Activated T-helper 17 cell treated with anti-CD3 and anti-CD28 coated beads, Interleukin-2, amount 50 U/mL, for 72 hours (primary cell): Measurements from ENCODE around the gene STARD7. TPM values are rescaled to one million over a fixed set of nuclear protein-coding genes. Genes with fewer than 3 reads are reported as not detected.

Experiments
- ATAC-seq: fragments of 150-1000 bp; cut with Tn5 transposase; replicated peaks from 2 replicates; pipeline ENCODE4 v1.10.0; 2021; ENCODE audit warnings: mild to moderate bottlenecking, moderate library complexity
- H3K27ac Mint-ChIP-seq: one replicate; pipeline ENCODE4 v1.8.0; 2022; ENCODE audit warnings: mixed read lengths
- H3K27me3 Mint-ChIP-seq: one replicate; pipeline ENCODE4 v1.8.0; 2022; ENCODE audit warnings: mixed read lengths
- H3K36me3 Mint-ChIP-seq: one replicate; pipeline ENCODE4 v1.8.0; 2022; ENCODE audit warnings: low read depth, mild to moderate bottlenecking, mixed read lengths
- H3K4me1 Mint-ChIP-seq: one replicate; pipeline ENCODE4 v1.8.0; 2022; ENCODE audit warnings: mixed read lengths
- H3K4me3 Mint-ChIP-seq: one replicate; pipeline ENCODE4 v1.8.0; 2022; ENCODE audit warnings: mild to moderate bottlenecking, mixed read lengths
- H3K9me3 Mint-ChIP-seq: one replicate; pipeline ENCODE4 v1.8.0; 2022; ENCODE audit warnings: mixed read lengths
- total RNA-seq, 2 donors: library from RNA; stranded (reverse); gene quantifications; one replicate each; pipeline ENCODE4 v1.2.3, GENCODE V29; 2022

Gene STARD7
- total RNA-seq, 2 donors from 2014 or later, result 140 to 190 TPM

DNA sequence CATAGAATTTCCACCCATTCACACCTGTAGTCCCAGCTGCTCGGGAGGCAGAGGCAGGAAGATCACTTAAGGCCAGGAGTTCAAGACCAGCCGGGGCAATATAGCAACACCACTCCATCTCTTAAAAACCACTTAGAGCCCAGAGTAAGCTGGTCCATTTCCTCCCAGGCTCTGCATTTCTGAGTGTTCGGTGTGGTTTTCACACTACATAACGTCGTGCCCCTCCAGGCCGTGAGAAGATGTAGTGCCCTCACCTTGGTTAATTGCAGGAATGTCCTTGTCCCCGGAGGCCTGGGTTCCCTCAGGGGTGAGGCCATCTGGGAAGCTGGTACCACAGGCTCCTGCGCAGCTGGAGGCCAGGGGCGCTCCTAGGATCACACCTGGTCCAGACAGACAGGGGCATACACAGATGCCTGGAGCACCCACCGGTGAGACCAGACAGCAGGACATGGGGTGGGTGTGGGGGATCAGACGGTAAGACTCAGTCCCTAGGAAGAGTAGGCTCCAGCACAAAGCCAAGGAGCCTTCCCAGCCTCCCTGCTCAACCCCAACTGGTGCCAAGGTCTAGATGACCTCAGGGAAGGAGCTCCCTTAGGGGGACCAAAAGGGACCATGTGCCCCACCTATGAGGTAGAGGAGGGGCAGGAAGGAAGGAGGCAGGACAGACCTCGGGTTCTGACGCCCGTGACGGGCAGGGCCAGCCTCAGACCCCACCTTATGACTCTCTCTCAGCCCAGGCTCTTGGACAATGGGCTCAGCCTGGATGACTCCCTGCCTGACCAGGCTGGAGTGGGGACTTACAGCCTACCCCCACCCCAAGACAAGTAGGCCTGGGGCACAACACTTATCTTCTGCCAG is 71.1 kb downstream of the STARD7 start:
- Mint-ChIP-seq H3K27ac (peak overlapping the region; percentile 59), H3K4me1 (no peaks in the 10 kb centered on the region), H3K36me3 (peaks cover 10% of the 10 kb centered on the region), H3K4me3 (no peak overlapping the region), H3K9me3 (no peaks in the 10 kb centered on the region), H3K27me3 (no peaks in the 10 kb centered on the region)
- no peak for ATAC-seq

DNA sequence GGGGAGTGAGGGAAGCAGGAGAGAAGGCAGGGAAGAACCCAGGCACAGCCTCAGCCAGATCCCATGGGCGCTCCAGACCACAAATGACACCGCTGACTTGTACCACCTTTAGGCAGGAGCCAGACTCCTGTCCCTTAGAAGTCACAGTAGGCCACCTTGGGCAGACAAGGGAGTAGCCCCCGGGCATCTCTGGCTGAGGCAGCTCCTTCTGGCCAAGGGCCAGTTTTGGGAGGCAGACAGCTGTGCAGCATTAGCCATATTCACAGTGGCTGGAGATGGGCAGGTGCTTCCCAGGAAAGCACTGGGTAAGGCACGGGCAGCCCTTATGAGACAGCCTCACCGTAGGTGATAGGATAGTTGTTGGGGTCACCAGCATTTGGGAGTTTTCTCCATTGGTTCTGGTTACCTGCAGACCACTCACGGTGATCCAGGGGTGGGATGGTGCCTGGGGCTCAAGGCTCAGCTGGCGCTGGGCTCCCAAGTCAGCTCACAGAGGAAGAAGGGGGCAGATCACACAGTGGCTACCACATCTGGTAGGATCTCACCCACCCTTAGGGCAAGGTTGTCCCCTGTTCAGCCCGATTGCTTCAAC is 72.4 kb downstream of the STARD7 start:
- H3K4me1 Mint-ChIP-seq, result peaks cover 9% of the 10 kb centered on the region
- H3K27ac Mint-ChIP-seq, result no peak overlapping the region
- ATAC-seq, result no peak

DNA sequence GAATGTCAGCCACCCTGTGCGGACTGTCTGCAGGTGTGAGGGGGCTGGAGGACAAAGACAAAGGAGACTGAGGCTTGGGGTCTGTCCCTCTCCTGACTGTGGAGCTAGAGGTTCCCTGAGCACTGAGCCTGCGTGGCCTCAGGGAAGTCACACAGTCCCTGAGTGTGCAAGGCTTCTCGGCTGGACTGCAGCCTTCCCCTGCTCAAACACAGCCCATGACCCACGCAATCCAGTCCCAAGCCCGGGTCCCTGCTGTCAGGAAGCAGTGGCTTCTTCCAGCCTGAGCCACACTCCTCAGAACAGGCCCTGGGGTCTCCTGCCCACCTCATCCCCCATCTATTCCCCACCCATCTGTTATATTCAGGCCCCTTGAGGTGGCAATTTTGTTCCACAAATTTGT is 73.0 kb downstream of the STARD7 start:
- Mint-ChIP-seq H3K4me3 (no peak overlapping the region), H3K27ac (no peak overlapping the region), H3K27me3 (no peaks in the 10 kb centered on the region), H3K4me1 (peaks cover 15% of the 10 kb centered on the region), H3K9me3 (no peaks in the 10 kb centered on the region), H3K36me3 (peaks cover 15% of the 10 kb centered on the region)
- ATAC-seq, result no peak

More for the DNA sequence above, 72.4 kb downstream of the STARD7 start:
- no peak overlapping the region for H3K4me3 Mint-ChIP-seq
- H3K36me3 Mint-ChIP-seq, result peaks cover 9% of the 10 kb centered on the region
- H3K9me3 Mint-ChIP-seq, result no peaks in the 10 kb centered on the region
- H3K27me3 Mint-ChIP-seq, result no peaks in the 10 kb centered on the region

DNA sequence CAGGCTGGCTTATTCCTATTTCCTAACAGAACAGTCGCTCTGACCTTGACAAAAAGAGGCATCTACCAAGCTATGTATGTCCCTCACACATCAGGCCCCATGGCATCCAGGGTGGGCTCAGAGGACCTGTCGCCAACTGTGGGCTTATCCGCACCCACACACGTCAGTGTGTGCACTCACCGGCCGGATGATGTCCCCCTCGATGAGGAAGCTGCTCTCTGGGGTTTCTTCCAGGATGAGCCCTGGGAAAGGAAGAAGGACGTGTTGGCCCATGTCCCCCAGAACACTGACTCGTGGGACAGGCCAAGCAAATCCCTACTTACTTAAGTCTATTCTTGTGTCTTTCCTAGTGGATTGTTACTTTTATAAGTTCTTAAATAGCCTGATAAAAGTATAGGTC is 73.5 kb downstream of the STARD7 start:
- H3K9me3 Mint-ChIP-seq, result no peaks in the 10 kb centered on the region
- peaks cover 20% of the 10 kb centered on the region for H3K4me1 Mint-ChIP-seq
- no peaks in the 10 kb centered on the region for H3K27me3 Mint-ChIP-seq
- peaks cover 20% of the 10 kb centered on the region for H3K36me3 Mint-ChIP-seq
- H3K27ac Mint-ChIP-seq, result peak overlapping the region; percentile 5
- H3K4me3 Mint-ChIP-seq, result no peak overlapping the region
- no peak for ATAC-seq

Other genes starting within 250 kb of the STARD7 start
- gene ANKRD36C, start 217.0 kb downstream of the STARD7 start, total RNA-seq, result 10 to 100 TPM; 67.1 to 74.0 TPM
- 10 to 100 TPM in 1 of 2 donors, 1 to 10 TPM in 1; 2.7 to 28.2 TPM for gene GPAT2, start 173.9 kb downstream of the STARD7 start, total RNA-seq
- 1 to 10 TPM in 1 of 2 donors, under 1 TPM in 1; 0.09 to 1.3 TPM for gene ADRA2B, start 92.3 kb downstream of the STARD7 start, total RNA-seq
- gene ASTL, start 70.3 kb downstream of the STARD7 start, total RNA-seq, result 1 to 10 TPM in 1 of 2 donors, under 1 TPM in 1; 0.93 to 6.9 TPM
- 100 to 1,000 TPM in 1 of 2 donors, 10 to 100 TPM in 1; 82.0 to 379 TPM for gene DUSP2, start 63.4 kb downstream of the STARD7 start, total RNA-seq
- gene TMEM127, start 57.2 kb upstream of the STARD7 start, total RNA-seq, result 10 to 100 TPM; 23.8 to 25.4 TPM
- 10 to 100 TPM; 71.4 to 81.3 TPM for gene CIAO1, start 57.4 kb upstream of the STARD7 start, total RNA-seq
- gene SNRNP200, start 96.7 kb upstream of the STARD7 start, total RNA-seq, result 100 to 1,000 TPM; 155 to 198 TPM
- gene ITPRIPL1, start 116.5 kb upstream of the STARD7 start, total RNA-seq, result 10 to 100 TPM; 26.1 to 55.9 TPM
- gene NCAPH, start 126.9 kb upstream of the STARD7 start, total RNA-seq, result 10 to 100 TPM; 63.1 to 89.5 TPM